Uterus (tissue), 2 donors: ENCODE results near the gene ABCB6.

Experiments
- POLR2A ChIP-seq, 2 donors: fragments of 450-650 bp; IDR thresholded peaks; one replicate each; pipeline ENCODE4 v1.6.1; 2016; ENCODE audit warnings: antibody characterized with exemption in 2 of 2, mild to moderate bottlenecking in 1 of 2, moderate library complexity in 1 of 2
- TF ChIP-seq, protein P1 (sequence below), 4 experiments: fragments of 200-600 bp in 2 of 4; fragments of 450-650 bp in 2 of 4; sonication (generic) in 2 of 4; IDR thresholded peaks; one replicate each; pipeline ENCODE4 v1.5.1; 2016 to 2019; ENCODE audit warnings: antibody characterized with exemption in 4 of 4, mild to moderate bottlenecking in 2 of 4, moderate library complexity in 1 of 4

DNA sequence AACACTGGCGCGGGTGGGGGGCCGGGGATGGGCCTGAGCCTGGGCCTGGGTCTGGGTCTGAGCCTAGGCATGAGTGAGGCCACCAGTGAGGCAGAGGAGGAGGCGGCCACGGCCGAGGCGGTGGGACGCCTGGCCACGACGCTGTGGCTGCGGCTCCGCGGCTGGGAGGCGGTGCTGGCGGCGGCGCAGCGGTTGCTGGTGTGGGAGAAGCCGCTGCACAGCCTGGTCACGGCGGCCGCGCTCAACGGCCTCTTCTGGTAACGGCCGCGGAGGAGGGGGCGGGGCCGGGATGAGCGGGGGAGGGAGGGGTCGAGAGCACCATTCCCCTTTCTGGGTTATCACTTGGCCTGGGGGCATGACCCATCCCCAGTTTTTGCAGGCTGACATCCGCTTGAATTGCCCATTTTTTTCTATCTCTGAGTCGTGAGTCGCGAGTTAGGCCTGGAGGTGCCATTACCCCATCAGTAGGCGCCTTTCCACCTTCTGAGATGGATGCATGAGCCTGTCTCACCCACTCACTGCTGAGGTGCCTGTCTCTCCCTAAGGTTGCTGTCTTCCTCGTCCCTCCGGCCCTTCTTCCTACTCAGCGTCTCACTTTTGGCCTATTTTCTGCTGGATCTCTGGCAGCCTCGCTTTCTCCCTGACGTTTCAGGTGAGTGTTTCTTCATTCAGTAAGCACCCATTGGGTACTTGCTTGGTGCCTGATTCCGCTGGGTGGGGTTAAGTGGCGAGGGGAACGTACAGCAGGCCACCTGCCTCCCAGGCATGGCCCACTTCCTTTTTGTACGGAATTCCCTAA is 40.2 kb downstream of the ABCB6 start:
- TF ChIP-seq, protein P1, sequence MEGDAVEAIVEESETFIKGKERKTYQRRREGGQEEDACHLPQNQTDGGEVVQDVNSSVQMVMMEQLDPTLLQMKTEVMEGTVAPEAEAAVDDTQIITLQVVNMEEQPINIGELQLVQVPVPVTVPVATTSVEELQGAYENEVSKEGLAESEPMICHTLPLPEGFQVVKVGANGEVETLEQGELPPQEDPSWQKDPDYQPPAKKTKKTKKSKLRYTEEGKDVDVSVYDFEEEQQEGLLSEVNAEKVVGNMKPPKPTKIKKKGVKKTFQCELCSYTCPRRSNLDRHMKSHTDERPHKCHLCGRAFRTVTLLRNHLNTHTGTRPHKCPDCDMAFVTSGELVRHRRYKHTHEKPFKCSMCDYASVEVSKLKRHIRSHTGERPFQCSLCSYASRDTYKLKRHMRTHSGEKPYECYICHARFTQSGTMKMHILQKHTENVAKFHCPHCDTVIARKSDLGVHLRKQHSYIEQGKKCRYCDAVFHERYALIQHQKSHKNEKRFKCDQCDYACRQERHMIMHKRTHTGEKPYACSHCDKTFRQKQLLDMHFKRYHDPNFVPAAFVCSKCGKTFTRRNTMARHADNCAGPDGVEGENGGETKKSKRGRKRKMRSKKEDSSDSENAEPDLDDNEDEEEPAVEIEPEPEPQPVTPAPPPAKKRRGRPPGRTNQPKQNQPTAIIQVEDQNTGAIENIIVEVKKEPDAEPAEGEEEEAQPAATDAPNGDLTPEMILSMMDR (IDR thresholded peaks at IDR 0.05): no peak
- TF ChIP-seq POLR2A (IDR thresholded peaks at IDR 0.05): no peak
